ENCODE data around the gene ABCF2. TPM values are rescaled to one million over a fixed set of nuclear protein-coding genes. Genes with fewer than 3 reads are reported as not detected.

The ABCF2 gene
- total RNA-seq, 1 experiment from 2014 or later = 69.0 TPM

DNA sequence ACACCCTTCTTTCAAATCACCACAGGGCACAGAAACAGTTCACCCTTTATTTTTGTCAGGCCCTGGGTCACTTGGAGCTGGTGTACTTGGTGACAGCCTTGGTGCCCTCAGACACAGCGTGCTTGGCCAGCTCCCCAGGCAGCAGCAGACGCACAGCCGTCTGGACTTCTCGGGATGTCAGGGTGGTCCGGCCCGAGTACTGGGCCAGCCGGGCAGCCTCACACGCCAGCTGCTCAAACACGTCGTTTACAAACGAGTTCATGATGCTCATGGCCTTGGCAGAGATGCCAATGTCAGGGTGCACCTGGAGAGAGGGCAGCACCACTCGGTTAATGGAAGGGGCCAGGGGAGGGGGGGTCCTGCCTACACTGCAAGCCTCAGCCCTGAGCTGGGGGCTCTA lies 19.2 kb downstream of the ABCF2 start:
- no peaks in the 10 kb centered on the region for H3K4me1 ChIP-seq (ENCODE audit: insufficient read depth, low read length, poor library complexity, severe bottlenecking)
- no peak overlapping the region for H3K4me3 ChIP-seq (ENCODE audit: low read depth, low read length, poor library complexity, severe bottlenecking)
- no peak overlapping the region for H3K27ac ChIP-seq (ENCODE audit: low read depth, low read length, poor library complexity, severe bottlenecking)
- DNase-seq (ENCODE audit: low spot score) = no peak
- intact Hi-C loops (cut with micrococcal nuclease; ENCODE audit: unreplicated experiment) = no loop called here
- H3K9me3 ChIP-seq (ENCODE audit: low read depth, low read length, poor library complexity, severe bottlenecking) = no peaks in the 10 kb centered on the region
- TF ChIP-seq EZH2 (IDR thresholded peaks at IDR 0.05; ENCODE audit: borderline replicate concordance, low read depth, low read length, poor library complexity, severe bottlenecking) = no peak
- H3K27me3 ChIP-seq (replicated peaks; ENCODE audit: insufficient read depth, low read depth, low read length, poor library complexity) = peaks cover 28% of the 10 kb centered on the region
- H3K36me3 ChIP-seq (ENCODE audit: insufficient read depth, low read length, poor library complexity, severe bottlenecking) = peaks cover 7% of the 10 kb centered on the region
- BruUV-seq (replicated peaks) = no TSS peak
- CTCF ChIA-PET = interaction anchor here (0.9 kb wide), 1 partner anchor 36 kb away, joined by 3 read pairs; no protein-coding TSS in a partner anchor
- POLR2A ChIA-PET (ENCODE audit: low non-redundant PET) = no interaction called here

DNA sequence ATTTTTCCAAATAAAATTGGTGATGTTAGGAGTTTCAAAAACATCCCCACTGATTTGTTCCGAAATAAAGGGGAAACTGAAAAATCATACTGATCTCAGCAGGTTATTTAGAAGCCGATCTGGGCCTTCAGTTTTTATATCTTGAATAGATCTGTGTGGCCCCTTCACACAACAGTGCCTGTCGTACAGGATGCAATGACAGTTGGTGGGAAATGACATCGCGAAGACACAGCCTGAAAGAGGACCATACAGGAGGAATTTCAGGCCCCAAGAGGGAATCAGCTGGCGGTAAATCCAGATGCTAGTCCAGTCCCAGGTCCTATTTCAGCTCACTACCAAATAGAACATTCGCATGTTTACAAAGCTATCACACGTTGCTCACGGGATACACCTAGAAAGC lies 19.7 kb downstream of the ABCF2 start:
- intact Hi-C loops (cut with micrococcal nuclease; ENCODE audit: unreplicated experiment) = no loop called here
- ChIA-PET CTCF (interaction anchor here (0.9 kb wide), 1 partner anchor 37 kb away, joined by 3 read pairs; no protein-coding TSS in a partner anchor), POLR2A (ENCODE audit: low non-redundant PET) (no interaction called here)
- H3K27me3 ChIP-seq (replicated peaks; ENCODE audit: insufficient read depth, low read depth, low read length, poor library complexity) = peaks cover 28% of the 10 kb centered on the region
- H3K4me1 ChIP-seq (ENCODE audit: insufficient read depth, low read length, poor library complexity, severe bottlenecking) = no peaks in the 10 kb centered on the region
- BruUV-seq (replicated peaks) = no TSS peak
- no peak overlapping the region for H3K4me3 ChIP-seq (ENCODE audit: low read depth, low read length, poor library complexity, severe bottlenecking)
- no peak for TF ChIP-seq EZH2 (IDR thresholded peaks at IDR 0.05; ENCODE audit: borderline replicate concordance, low read depth, low read length, poor library complexity, severe bottlenecking)
- TF ChIP-seq, protein P1, sequence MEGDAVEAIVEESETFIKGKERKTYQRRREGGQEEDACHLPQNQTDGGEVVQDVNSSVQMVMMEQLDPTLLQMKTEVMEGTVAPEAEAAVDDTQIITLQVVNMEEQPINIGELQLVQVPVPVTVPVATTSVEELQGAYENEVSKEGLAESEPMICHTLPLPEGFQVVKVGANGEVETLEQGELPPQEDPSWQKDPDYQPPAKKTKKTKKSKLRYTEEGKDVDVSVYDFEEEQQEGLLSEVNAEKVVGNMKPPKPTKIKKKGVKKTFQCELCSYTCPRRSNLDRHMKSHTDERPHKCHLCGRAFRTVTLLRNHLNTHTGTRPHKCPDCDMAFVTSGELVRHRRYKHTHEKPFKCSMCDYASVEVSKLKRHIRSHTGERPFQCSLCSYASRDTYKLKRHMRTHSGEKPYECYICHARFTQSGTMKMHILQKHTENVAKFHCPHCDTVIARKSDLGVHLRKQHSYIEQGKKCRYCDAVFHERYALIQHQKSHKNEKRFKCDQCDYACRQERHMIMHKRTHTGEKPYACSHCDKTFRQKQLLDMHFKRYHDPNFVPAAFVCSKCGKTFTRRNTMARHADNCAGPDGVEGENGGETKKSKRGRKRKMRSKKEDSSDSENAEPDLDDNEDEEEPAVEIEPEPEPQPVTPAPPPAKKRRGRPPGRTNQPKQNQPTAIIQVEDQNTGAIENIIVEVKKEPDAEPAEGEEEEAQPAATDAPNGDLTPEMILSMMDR (conservative IDR thresholded peaks at IDR 0.05; ENCODE audit: low read depth, low read length) = no peak
- H3K27ac ChIP-seq (ENCODE audit: low read depth, low read length, poor library complexity, severe bottlenecking) = no peak overlapping the region
- DNase-seq (ENCODE audit: low spot score) = no peak
- peaks cover 5% of the 10 kb centered on the region for H3K36me3 ChIP-seq (ENCODE audit: insufficient read depth, low read length, poor library complexity, severe bottlenecking)
- no peaks in the 10 kb centered on the region for H3K9me3 ChIP-seq (ENCODE audit: low read depth, low read length, poor library complexity, severe bottlenecking)

DNA sequence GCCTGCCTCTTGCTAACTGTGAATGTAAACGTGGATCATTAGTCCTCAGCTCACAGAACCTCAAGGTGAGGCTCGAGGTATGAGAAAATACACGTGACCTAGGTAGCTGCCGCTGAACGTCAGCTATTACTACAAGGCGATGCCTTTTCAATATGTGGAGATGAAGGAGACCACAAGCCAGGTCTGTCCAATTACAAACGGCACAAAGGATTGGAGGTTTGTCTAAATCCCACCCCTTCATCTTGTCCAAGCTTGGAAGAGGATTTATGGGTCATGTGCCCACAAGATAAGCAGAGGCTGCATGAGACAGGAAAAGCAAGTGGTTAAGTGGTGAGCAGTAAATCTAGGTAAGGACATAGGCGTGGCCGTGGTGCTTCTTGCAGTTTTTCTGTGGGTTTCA lies 20.1 kb downstream of the ABCF2 start:
- ChIA-PET CTCF (interaction anchor here (0.5 kb wide), 1 partner anchor 935 kb away, joined by 3 read pairs; no protein-coding TSS in a partner anchor), POLR2A (ENCODE audit: low non-redundant PET) (no interaction called here)
- Histone ChIP-seq H3K9me3 (ENCODE audit: low read depth, low read length, poor library complexity, severe bottlenecking) (no peaks in the 10 kb centered on the region), H3K4me1 (ENCODE audit: insufficient read depth, low read length, poor library complexity, severe bottlenecking) (no peaks in the 10 kb centered on the region), H3K27me3 (replicated peaks; ENCODE audit: insufficient read depth, low read depth, low read length, poor library complexity) (peaks cover 28% of the 10 kb centered on the region), H3K36me3 (ENCODE audit: insufficient read depth, low read length, poor library complexity, severe bottlenecking) (peaks cover under 1% of the 10 kb centered on the region), H3K4me3 (ENCODE audit: low read depth, low read length, poor library complexity, severe bottlenecking) (no peak overlapping the region), H3K27ac (ENCODE audit: low read depth, low read length, poor library complexity, severe bottlenecking) (no peak overlapping the region)
- DNase-seq (ENCODE audit: low spot score) = no peak
- intact Hi-C loops (cut with micrococcal nuclease; ENCODE audit: unreplicated experiment) = no loop called here
- BruUV-seq (replicated peaks) = no TSS peak
- no peak for TF ChIP-seq EZH2 (IDR thresholded peaks at IDR 0.05; ENCODE audit: borderline replicate concordance, low read depth, low read length, poor library complexity, severe bottlenecking)
- TF ChIP-seq, protein P1 (conservative IDR thresholded peaks at IDR 0.05; ENCODE audit: low read depth, low read length) = no peak

DNA sequence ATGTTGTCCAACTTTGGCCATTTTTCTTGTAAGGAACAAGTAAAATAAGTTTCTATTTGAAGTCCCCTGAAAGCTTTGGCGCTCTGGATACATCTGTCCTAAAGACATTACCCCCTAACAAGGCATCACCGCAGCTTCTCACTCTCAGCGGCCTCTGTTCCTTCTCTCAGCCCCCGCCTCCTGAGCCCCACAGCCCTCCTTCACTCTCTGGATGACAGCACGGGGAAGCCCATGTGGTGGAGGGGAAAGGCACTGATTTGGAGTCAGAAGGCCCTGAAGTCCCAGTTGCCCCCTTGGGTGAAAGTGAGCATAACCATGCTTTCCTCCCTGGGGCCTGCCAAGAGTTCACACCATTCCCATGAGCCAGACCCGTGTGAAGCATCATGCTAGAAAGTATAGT lies 21.3 kb downstream of the ABCF2 start:
- intact Hi-C loops (cut with micrococcal nuclease; ENCODE audit: unreplicated experiment) = no loop called here
- H3K9me3 ChIP-seq (ENCODE audit: low read depth, low read length, poor library complexity, severe bottlenecking) = no peaks in the 10 kb centered on the region
- TF ChIP-seq, protein P1 (conservative IDR thresholded peaks at IDR 0.05; ENCODE audit: low read depth, low read length) = no peak
- no peak for TF ChIP-seq EZH2 (IDR thresholded peaks at IDR 0.05; ENCODE audit: borderline replicate concordance, low read depth, low read length, poor library complexity, severe bottlenecking)
- H3K27ac ChIP-seq (ENCODE audit: low read depth, low read length, poor library complexity, severe bottlenecking) = no peak overlapping the region
- peaks cover 28% of the 10 kb centered on the region for H3K27me3 ChIP-seq (replicated peaks; ENCODE audit: insufficient read depth, low read depth, low read length, poor library complexity)
- H3K4me1 ChIP-seq (ENCODE audit: insufficient read depth, low read length, poor library complexity, severe bottlenecking) = no peaks in the 10 kb centered on the region
- ChIA-PET CTCF (no interaction called here), POLR2A (ENCODE audit: low non-redundant PET) (no interaction called here)
- no TSS peak for BruUV-seq (replicated peaks)
- no peak for DNase-seq (ENCODE audit: low spot score)
- H3K36me3 ChIP-seq (ENCODE audit: insufficient read depth, low read length, poor library complexity, severe bottlenecking) = no peaks in the 10 kb centered on the region
- H3K4me3 ChIP-seq (ENCODE audit: low read depth, low read length, poor library complexity, severe bottlenecking) = no peak overlapping the region

All from A673 (cell line).